Hepatocyte (in vitro differentiated cells): Measurements from ENCODE around the gene SDC4. TPM values are rescaled to one million over a fixed set of nuclear protein-coding genes. Genes with fewer than 3 reads are reported as not detected.
A peak's percentile ranks its signal among the peaks of the same experiment; 100 is the strongest.

Experiments used
- DNase-seq: peaks from one replicate; pipeline ENCODE4 v3.0.0-alpha.2; 2016; ENCODE audit warnings: low spot score
- H2AFZ ChIP-seq: fragments of 200-600 bp; sonication (generic); 2 replicates; pipeline ENCODE4 v1.6.0; 2016; ENCODE audit warnings: antibody characterized with exemption, mild to moderate bottlenecking
- H3K27ac ChIP-seq: fragments of 200-600 bp; sonication (generic); 2 replicates; pipeline ENCODE4 v1.5.1; 2016; ENCODE audit warnings: mild to moderate bottlenecking
- H3K27me3 ChIP-seq: fragments of 200-600 bp; sonication (generic); 2 replicates; pipeline ENCODE4 v1.6.1; 2016
- H3K36me3 ChIP-seq: fragments of 200-600 bp; sonication (generic); replicated peaks from 2 replicates; pipeline ENCODE4 v1.5.1; 2016; ENCODE audit warnings: low read depth; ENCODE audit not compliant: insufficient read depth
- H3K4me1 ChIP-seq: fragments of 200-600 bp; sonication (generic); 2 replicates; pipeline ENCODE4 v1.5.1; 2016; ENCODE audit warnings: mild to moderate bottlenecking, moderate library complexity; ENCODE audit not compliant: insufficient read depth
- H3K4me2 ChIP-seq: fragments of 200-600 bp; sonication (generic); 2 replicates; pipeline ENCODE4 v1.6.0; 2016
- H3K4me3 ChIP-seq: fragments of 200-600 bp; sonication (generic); 2 replicates; pipeline ENCODE4 v1.5.1; 2016; ENCODE audit warnings: mild to moderate bottlenecking
- H3K79me2 ChIP-seq: fragments of 200-600 bp; sonication (generic); 2 replicates; pipeline ENCODE4 v1.6.0; 2017; ENCODE audit warnings: mild to moderate bottlenecking
- H3K9me2 ChIP-seq: fragments of 200-600 bp; sonication (generic); replicated peaks from 2 replicates; pipeline ENCODE4 v1.6.0; 2017; ENCODE audit warnings: mild to moderate bottlenecking; ENCODE audit not compliant: insufficient read depth
- H3K9me3 ChIP-seq: fragments of 200-600 bp; sonication (generic); 2 replicates; pipeline ENCODE4 v1.5.1; 2016; ENCODE audit warnings: low read depth, mild to moderate bottlenecking
- H4K20me1 ChIP-seq: fragments of 200-600 bp; sonication (generic); 2 replicates; pipeline ENCODE4 v1.6.0; 2016; ENCODE audit warnings: mild to moderate bottlenecking; ENCODE audit not compliant: insufficient read depth, poor library complexity, severe bottlenecking
- EZH2 ChIP-seq: fragments of 200-600 bp; sonication (generic); IDR thresholded peaks from 2 replicates; pipeline ENCODE4 v1.6.1; 2016; ENCODE audit warnings: antibody characterized with exemption, mild to moderate bottlenecking, borderline replicate concordance
- EZH2phosphoT487 ChIP-seq: fragments of 200-600 bp; sonication (generic); IDR thresholded peaks from one replicate; pipeline ENCODE4 v1.6.1; 2018; ENCODE audit warnings: antibody characterized with exemption, mild to moderate bottlenecking, low read depth, moderate library complexity; ENCODE audit not compliant: unreplicated experiment, severe bottlenecking
- WGBS: methylation state at CpG from one replicate; pipeline ENCODE4 v1.1.6; 2016; ENCODE audit warnings: low lambda C conversion rate; ENCODE audit errors: missing lambda C conversion rate; 5-methylcytosine and 5-hydroxymethylcytosine counted together
- polyA plus RNA-seq: library from polyadenylated mRNA; unstranded; fragments of >200 nt; fragmentation: Nextera tagmentation; extraction: Ambion mirVana; gene quantifications from 2 replicates; pipeline ENCODE4 v1.2.1, GENCODE V29; 2016
- total RNA-seq: library from RNA; depleted of rRNA; stranded (reverse); fragments of >200 nt; gene quantifications from 2 replicates; pipeline ENCODE4 v1.2.3, GENCODE V29; 2014
- TF ChIP-seq, protein P1 (sequence below): fragments of 200-600 bp; sonication (generic); IDR thresholded peaks from 2 replicates; pipeline ENCODE4 v1.5.1; 2016; ENCODE audit warnings: antibody characterized with exemption, mild to moderate bottlenecking; ENCODE audit not compliant: poor library complexity

The SDC4 gene
- total and polyA plus RNA-seq, 2 experiments from 2014 or later: 178 to 191 TPM

- Histone ChIP-seq H3K27me3 (no peaks in the 10 kb centered on the region), H4K20me1 (no peaks in the 10 kb centered on the region), H3K4me1 (peaks cover 24% of the 10 kb centered on the region), H2AFZ (peak within 1 kb of the TSS; percentile 69), H3K79me2 (peaks cover 25% of the 10 kb centered on the region), H3K9me2 (no peaks in the 10 kb centered on the region), H3K36me3 (no peaks in the 10 kb centered on the region), H3K4me2 (peak within 1 kb of the TSS; percentile 95), H3K4me3 (peak within 1 kb of the TSS; percentile 63), H3K27ac (peak within 1 kb of the TSS; percentile 98), H3K9me3 (no peaks in the 10 kb centered on the region)
- peak; percentile 99 for DNase-seq
- under 1% methylated on average over 55 of the region's 55 CpGs for WGBS
- TF ChIP-seq, protein P1, sequence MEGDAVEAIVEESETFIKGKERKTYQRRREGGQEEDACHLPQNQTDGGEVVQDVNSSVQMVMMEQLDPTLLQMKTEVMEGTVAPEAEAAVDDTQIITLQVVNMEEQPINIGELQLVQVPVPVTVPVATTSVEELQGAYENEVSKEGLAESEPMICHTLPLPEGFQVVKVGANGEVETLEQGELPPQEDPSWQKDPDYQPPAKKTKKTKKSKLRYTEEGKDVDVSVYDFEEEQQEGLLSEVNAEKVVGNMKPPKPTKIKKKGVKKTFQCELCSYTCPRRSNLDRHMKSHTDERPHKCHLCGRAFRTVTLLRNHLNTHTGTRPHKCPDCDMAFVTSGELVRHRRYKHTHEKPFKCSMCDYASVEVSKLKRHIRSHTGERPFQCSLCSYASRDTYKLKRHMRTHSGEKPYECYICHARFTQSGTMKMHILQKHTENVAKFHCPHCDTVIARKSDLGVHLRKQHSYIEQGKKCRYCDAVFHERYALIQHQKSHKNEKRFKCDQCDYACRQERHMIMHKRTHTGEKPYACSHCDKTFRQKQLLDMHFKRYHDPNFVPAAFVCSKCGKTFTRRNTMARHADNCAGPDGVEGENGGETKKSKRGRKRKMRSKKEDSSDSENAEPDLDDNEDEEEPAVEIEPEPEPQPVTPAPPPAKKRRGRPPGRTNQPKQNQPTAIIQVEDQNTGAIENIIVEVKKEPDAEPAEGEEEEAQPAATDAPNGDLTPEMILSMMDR: peak; percentile 94
- TF ChIP-seq EZH2 (no peak), EZH2phosphoT487 (no peak)
Observed at GRCh38 chr20:45362804-45363610, 14.8 kb upstream of the SDC4 start, which contains the start of gene SYS1. Gene SYS1 (plus strand): TSS chr20:45363156. CDS start chr20:45363532, 376 bp downstream.

- peaks cover 25% of the 10 kb centered on the region for H3K79me2 ChIP-seq
- peaks cover 28% of the 10 kb centered on the region for H3K4me1 ChIP-seq
- H3K9me3 ChIP-seq: no peaks in the 10 kb centered on the region
- no peaks in the 10 kb centered on the region for H3K27me3 ChIP-seq
- no peaks in the 10 kb centered on the region for H3K9me2 ChIP-seq
- H3K4me2 ChIP-seq: peak overlapping the region; percentile 71
- no peak overlapping the region for H2AFZ ChIP-seq
- DNase-seq: no peak
- WGBS: 70% methylated on average over 6 of the region's 6 CpGs
- no peaks in the 10 kb centered on the region for H4K20me1 ChIP-seq
- H3K4me3 ChIP-seq: no peak overlapping the region
- peak overlapping the region; percentile 89 for H3K27ac ChIP-seq
- H3K36me3 ChIP-seq: no peaks in the 10 kb centered on the region
- TF ChIP-seq EZH2phosphoT487 (no peak), EZH2 (no peak)
- TF ChIP-seq, protein P1: no peak
Observed at GRCh38 chr20:45361793-45362192, 13.6 kb upstream of the SDC4 start.

DNA sequence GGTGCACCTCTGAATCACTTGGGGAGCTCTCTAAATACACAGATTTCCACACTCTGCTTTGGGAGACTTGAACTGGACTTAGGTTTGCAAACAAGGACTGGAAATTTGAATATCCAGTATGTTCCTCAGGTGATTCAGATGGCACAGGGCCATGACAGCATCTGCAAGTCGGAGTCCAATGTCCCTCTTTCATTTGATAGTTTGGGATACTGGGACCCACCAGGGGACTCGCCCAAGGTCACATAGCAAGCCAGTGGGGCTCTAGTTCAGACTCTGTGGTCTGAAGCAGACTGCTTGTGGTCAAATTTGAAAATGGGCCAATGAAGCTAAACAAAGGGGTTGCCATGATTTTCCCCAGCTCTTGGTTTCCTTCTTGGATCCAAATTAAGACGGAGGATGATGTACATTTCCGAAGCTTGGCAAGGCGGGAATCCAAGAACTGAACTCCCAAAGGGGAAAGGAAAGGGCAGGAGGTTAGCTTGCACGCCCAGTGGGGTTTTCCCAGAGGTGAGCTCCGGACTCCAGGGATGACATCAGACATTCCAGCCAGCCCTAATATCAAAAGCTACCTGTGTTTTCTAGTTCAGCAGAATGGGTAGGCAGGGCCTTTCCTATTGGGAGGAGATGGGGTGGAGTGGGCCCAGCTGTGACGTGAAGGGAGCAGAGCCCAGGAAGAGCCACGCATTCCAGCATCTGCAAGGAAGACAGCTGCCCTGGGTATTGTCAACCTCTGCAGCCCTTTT lies 11.4 kb upstream of the SDC4 start:
- H3K4me1 ChIP-seq: peaks cover 28% of the 10 kb centered on the region
- no peaks in the 10 kb centered on the region for H3K36me3 ChIP-seq
- H3K4me2 ChIP-seq: peak overlapping the region; percentile 41
- no peak overlapping the region for H3K4me3 ChIP-seq
- H3K27ac ChIP-seq: peak overlapping the region; percentile 95
- no peaks in the 10 kb centered on the region for H3K9me3 ChIP-seq
- no peaks in the 10 kb centered on the region for H3K9me2 ChIP-seq
- TF ChIP-seq, protein P1: no peak
- peak; percentile 65 for DNase-seq
- no peaks in the 10 kb centered on the region for H3K27me3 ChIP-seq
- no peak overlapping the region for H2AFZ ChIP-seq
- 76% methylated on average over 9 of the region's 9 CpGs for WGBS
- H3K79me2 ChIP-seq: peaks cover 9% of the 10 kb centered on the region
- no peaks in the 10 kb centered on the region for H4K20me1 ChIP-seq
